SK-N-SH treated with all-trans-retinoic acid at 6 μM for 48 hours (cell line): ENCODE measurements around the gene SMG5.

Source experiments
- ATAC-seq: fragments of 200-7000 bp; cut with Tn5 transposase; 3 replicates; pipeline ENCODE4 v1.9.1; 2020; ENCODE audit warnings: mild to moderate bottlenecking, moderate library complexity
- ARNTL ChIP-seq: fragments of 450-650 bp; formaldehyde crosslinking; IDR thresholded peaks from 2 replicates; pipeline ENCODE4 v1.5.0; 2020; ENCODE audit warnings: low read depth, mild to moderate bottlenecking, moderate library complexity, borderline replicate concordance
- CSDC2 ChIP-seq: fragments of 250-450 bp; sonication (Bioruptor Pico); IDR thresholded peaks from 2 replicates; pipeline ENCODE4 v1.5.0; 2020; ENCODE audit warnings: mild to moderate bottlenecking, moderate library complexity
- CSRNP3 ChIP-seq: fragments of 250-450 bp; sonication (Bioruptor Pico); IDR thresholded peaks from 2 replicates; pipeline ENCODE4 v1.5.1; 2021; ENCODE audit warnings: mild to moderate bottlenecking, moderate library complexity
- ESRRG ChIP-seq: fragments of 250-450 bp; sonication (Bioruptor Pico); IDR thresholded peaks from 2 replicates; pipeline ENCODE4 v1.6.1; 2021; ENCODE audit warnings: mild to moderate bottlenecking
- GLIS3 ChIP-seq: fragments of 250-450 bp; sonication (Bioruptor Pico); IDR thresholded peaks from 2 replicates; pipeline ENCODE4 v1.5.0; 2020; ENCODE audit warnings: mild to moderate bottlenecking, moderate library complexity
- ISL1 ChIP-seq: fragments of 250-450 bp; sonication (Bioruptor Pico); IDR thresholded peaks from 2 replicates; pipeline ENCODE4 v2.1.2; 2022; ENCODE audit warnings: mild to moderate bottlenecking, moderate library complexity
- OSR1 ChIP-seq: fragments of 250-450 bp; sonication (Bioruptor Pico); IDR thresholded peaks from 2 replicates; pipeline ENCODE4 v1.8.0; 2022; ENCODE audit warnings: moderate library complexity, mild to moderate bottlenecking, inconsistent platforms
- PPARA ChIP-seq: fragments of 250-450 bp; sonication (Bioruptor Pico); IDR thresholded peaks from 2 replicates; pipeline ENCODE4 v1.5.0; 2020; ENCODE audit warnings: mild to moderate bottlenecking, borderline replicate concordance
- RARB ChIP-seq: fragments of 250-450 bp; sonication (Bioruptor Pico); IDR thresholded peaks from 2 replicates; pipeline ENCODE4 v1.8.0; 2021; ENCODE audit warnings: mild to moderate bottlenecking, moderate library complexity
- SNAI2 ChIP-seq: fragments of 250-450 bp; sonication (Bioruptor Pico); IDR thresholded peaks from 2 replicates; pipeline ENCODE4 v1.5.0; 2020; ENCODE audit warnings: mild to moderate bottlenecking, moderate library complexity
- TCF4 ChIP-seq: fragments of 250-450 bp; sonication (Bioruptor Pico); IDR thresholded peaks from 2 replicates; pipeline ENCODE4 v1.8.0; 2021; ENCODE audit warnings: mild to moderate bottlenecking, moderate library complexity, borderline replicate concordance
- TOX ChIP-seq: fragments of 250-450 bp; sonication (Bioruptor Pico); IDR thresholded peaks from 2 replicates; pipeline ENCODE4 v1.8.0; 2021; ENCODE audit warnings: mild to moderate bottlenecking, moderate library complexity, borderline replicate concordance
- ZC3H10 ChIP-seq: fragments of 250-450 bp; sonication (Bioruptor Pico); IDR thresholded peaks from 2 replicates; pipeline ENCODE4 v1.5.1; 2021; ENCODE audit warnings: mild to moderate bottlenecking, moderate library complexity
- ZFP30 ChIP-seq: fragments of 450-650 bp; formaldehyde crosslinking; IDR thresholded peaks from 2 replicates; pipeline ENCODE4 v1.5.0; 2022; ENCODE audit warnings: mild to moderate bottlenecking, moderate library complexity
- ZNF565 ChIP-seq: fragments of 450-650 bp; formaldehyde crosslinking; conservative IDR thresholded peaks from 2 replicates; pipeline ENCODE4 v1.5.0; 2020; ENCODE audit warnings: low read depth, mild to moderate bottlenecking, moderate library complexity
- ZNF70 ChIP-seq: fragments of 450-650 bp; formaldehyde crosslinking; IDR thresholded peaks from 2 replicates; pipeline ENCODE4 v1.5.0; 2020; ENCODE audit warnings: mild to moderate bottlenecking, moderate library complexity
- TF ChIP-seq, protein P1 (sequence below): fragments of 250-450 bp; sonication (Bioruptor Pico); IDR thresholded peaks from 2 replicates; pipeline ENCODE4 v1.5.1; 2020; ENCODE audit warnings: low read depth, mild to moderate bottlenecking, moderate library complexity
- TF ChIP-seq, protein P2 (sequence below): fragments of 250-450 bp; sonication (Bioruptor Pico); IDR thresholded peaks from 2 replicates; pipeline ENCODE4 v1.5.0; 2020; ENCODE audit warnings: mild to moderate bottlenecking, moderate library complexity
- TF ChIP-seq, protein P3 (sequence below): fragments of 250-450 bp; sonication (Bioruptor Pico); IDR thresholded peaks from 2 replicates; pipeline ENCODE4 v1.8.0; 2020; ENCODE audit warnings: mild to moderate bottlenecking, moderate library complexity, borderline replicate concordance
- TF ChIP-seq, protein P4 (sequence below): fragments of 250-450 bp; sonication (Bioruptor Pico); IDR thresholded peaks from 2 replicates; pipeline ENCODE4 v1.8.0; 2021; ENCODE audit warnings: low read depth, mild to moderate bottlenecking, moderate library complexity, borderline replicate concordance

SMG5 gene

DNA sequence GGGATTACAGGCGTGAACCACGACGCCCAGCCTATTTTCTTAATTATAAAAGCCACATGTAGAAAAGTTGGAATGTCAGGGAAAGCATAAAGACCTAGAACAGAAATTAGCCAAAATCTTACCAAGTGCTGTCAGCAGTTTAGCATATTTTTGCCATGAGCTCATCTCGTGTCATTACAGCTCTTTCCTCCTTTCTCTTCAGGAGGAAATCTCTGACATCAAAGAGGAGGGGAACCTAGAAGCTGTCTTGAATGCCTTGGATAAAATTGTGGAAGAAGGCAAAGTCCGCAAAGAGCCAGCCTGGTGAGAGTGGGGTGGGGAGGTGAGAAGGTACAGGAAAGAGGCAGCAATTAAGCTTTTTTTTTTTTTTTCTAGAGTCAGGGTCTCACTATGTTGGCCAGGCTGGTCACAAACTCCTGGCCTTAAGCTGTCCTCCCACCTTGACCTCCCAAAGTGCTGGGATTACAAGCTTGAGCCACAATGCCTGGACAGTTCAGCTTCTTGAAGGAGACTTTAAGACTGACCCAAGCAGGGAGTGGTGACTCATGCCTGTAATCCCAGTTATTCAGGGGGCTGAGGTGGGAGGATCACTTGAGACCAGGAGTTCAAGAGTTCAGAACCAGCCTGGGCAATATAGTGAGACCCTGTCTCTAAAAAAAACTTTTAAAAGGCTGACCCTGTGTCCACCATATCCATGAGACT lies 49.0 kb downstream of the SMG5 start (continued):
- TF ChIP-seq CSRNP3: no peak
- TF ChIP-seq, protein P1, sequence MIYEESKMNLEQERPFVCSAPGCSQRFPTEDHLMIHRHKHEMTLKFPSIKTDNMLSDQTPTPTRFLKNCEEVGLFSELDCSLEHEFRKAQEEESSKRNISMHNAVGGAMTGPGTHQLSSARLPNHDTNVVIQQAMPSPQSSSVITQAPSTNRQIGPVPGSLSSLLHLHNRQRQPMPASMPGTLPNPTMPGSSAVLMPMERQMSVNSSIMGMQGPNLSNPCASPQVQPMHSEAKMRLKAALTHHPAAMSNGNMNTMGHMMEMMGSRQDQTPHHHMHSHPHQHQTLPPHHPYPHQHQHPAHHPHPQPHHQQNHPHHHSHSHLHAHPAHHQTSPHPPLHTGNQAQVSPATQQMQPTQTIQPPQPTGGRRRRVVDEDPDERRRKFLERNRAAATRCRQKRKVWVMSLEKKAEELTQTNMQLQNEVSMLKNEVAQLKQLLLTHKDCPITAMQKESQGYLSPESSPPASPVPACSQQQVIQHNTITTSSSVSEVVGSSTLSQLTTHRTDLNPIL (CRISPR knock-in tag): no peak
- TF ChIP-seq ZNF70: no peak
- no peak for TF ChIP-seq CSDC2
- no peak for TF ChIP-seq OSR1
- no peak for TF ChIP-seq TCF4 (CRISPR knock-in tag)
- no peak for TF ChIP-seq ZNF565 (CRISPR knock-in tag)
- TF ChIP-seq PPARA (CRISPR knock-in tag): no peak

GRCh38 chr1:156232201-156232894 lies 50.3 kb downstream of the SMG5 start:
- ATAC-seq: no peak; the same call in 2 of the 3 replicates
- no peak for TF ChIP-seq ZFP30
- TF ChIP-seq TCF4 (CRISPR knock-in tag): no peak
- TF ChIP-seq ZNF70: no peak
- TF ChIP-seq, protein P2, sequence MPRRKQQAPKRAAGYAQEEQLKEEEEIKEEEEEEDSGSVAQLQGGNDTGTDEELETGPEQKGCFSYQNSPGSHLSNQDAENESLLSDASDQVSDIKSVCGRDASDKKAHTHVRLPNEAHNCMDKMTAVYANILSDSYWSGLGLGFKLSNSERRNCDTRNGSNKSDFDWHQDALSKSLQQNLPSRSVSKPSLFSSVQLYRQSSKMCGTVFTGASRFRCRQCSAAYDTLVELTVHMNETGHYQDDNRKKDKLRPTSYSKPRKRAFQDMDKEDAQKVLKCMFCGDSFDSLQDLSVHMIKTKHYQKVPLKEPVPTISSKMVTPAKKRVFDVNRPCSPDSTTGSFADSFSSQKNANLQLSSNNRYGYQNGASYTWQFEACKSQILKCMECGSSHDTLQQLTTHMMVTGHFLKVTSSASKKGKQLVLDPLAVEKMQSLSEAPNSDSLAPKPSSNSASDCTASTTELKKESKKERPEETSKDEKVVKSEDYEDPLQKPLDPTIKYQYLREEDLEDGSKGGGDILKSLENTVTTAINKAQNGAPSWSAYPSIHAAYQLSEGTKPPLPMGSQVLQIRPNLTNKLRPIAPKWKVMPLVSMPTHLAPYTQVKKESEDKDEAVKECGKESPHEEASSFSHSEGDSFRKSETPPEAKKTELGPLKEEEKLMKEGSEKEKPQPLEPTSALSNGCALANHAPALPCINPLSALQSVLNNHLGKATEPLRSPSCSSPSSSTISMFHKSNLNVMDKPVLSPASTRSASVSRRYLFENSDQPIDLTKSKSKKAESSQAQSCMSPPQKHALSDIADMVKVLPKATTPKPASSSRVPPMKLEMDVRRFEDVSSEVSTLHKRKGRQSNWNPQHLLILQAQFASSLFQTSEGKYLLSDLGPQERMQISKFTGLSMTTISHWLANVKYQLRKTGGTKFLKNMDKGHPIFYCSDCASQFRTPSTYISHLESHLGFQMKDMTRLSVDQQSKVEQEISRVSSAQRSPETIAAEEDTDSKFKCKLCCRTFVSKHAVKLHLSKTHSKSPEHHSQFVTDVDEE (CRISPR knock-in tag): no peak
- TF ChIP-seq GLIS3 (CRISPR knock-in tag): no peak
- no peak for TF ChIP-seq OSR1
- no peak for TF ChIP-seq SNAI2 (CRISPR knock-in tag)
- TF ChIP-seq, all 23 proteins: peak for 0

DNA sequence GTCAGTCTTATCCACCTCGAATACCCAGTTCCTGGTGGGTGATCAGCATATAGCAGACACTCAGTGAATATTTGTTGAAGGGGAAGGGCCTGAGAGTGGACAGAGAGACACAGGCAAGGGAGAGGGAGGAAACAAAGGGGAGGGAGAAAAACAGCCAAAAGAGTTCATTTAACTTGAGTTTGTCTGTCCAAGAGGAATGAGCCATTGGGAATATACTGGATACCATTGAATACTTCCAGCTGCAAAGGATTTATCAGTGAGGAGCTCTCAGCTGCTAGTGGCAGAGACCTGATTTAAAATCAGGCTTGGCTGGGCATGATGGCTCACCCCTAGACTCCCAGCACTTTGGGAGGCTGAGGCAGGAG lies 52.2 kb downstream of the SMG5 start:
- TF ChIP-seq ZNF565 (CRISPR knock-in tag) (no peak), ZFP30 (no peak), ESRRG (CRISPR knock-in tag) (no peak), ZC3H10 (CRISPR knock-in tag) (no peak), CSRNP3 (no peak), ISL1 (CRISPR knock-in tag) (no peak), TCF4 (CRISPR knock-in tag) (no peak), ARNTL (CRISPR knock-in tag) (no peak), RARB (CRISPR knock-in tag) (no peak), TOX (no peak), CSDC2 (no peak), OSR1 (no peak)
- TF ChIP-seq, protein P3, sequence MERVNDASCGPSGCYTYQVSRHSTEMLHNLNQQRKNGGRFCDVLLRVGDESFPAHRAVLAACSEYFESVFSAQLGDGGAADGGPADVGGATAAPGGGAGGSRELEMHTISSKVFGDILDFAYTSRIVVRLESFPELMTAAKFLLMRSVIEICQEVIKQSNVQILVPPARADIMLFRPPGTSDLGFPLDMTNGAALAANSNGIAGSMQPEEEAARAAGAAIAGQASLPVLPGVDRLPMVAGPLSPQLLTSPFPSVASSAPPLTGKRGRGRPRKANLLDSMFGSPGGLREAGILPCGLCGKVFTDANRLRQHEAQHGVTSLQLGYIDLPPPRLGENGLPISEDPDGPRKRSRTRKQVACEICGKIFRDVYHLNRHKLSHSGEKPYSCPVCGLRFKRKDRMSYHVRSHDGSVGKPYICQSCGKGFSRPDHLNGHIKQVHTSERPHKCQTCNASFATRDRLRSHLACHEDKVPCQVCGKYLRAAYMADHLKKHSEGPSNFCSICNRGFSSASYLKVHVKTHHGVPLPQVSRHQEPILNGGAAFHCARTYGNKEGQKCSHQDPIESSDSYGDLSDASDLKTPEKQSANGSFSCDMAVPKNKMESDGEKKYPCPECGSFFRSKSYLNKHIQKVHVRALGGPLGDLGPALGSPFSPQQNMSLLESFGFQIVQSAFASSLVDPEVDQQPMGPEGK: no peak
- TF ChIP-seq, protein P1 (CRISPR knock-in tag): no peak
- TF ChIP-seq, protein P2 (CRISPR knock-in tag): no peak
- TF ChIP-seq, protein P4, sequence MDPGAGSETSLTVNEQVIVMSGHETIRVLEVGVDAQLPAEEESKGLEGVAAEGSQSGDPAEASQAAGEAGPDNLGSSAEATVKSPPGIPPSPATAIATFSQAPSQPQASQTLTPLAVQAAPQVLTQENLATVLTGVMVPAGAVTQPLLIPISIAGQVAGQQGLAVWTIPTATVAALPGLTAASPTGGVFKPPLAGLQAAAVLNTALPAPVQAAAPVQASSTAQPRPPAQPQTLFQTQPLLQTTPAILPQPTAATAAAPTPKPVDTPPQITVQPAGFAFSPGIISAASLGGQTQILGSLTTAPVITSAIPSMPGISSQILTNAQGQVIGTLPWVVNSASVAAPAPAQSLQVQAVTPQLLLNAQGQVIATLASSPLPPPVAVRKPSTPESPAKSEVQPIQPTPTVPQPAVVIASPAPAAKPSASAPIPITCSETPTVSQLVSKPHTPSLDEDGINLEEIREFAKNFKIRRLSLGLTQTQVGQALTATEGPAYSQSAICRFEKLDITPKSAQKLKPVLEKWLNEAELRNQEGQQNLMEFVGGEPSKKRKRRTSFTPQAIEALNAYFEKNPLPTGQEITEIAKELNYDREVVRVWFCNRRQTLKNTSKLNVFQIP (CRISPR knock-in tag): no peak
- no peak for ATAC-seq
